Endodermal cell (in vitro differentiated cells): ENCODE results near the gene GRIN2C. TPM values are rescaled to one million over a fixed set of nuclear protein-coding genes. Genes with fewer than 3 reads are reported as not detected.

ENCODE experiments used
- DNase-seq: peaks from one replicate; pipeline ENCODE4 v3.0.0-alpha.2; 2017
- H3K27ac ChIP-seq: 2 replicates; pipeline ENCODE4 v1.5.1; 2013; ENCODE audit warnings: mild to moderate bottlenecking, low read depth, low read length, moderate library complexity
- H3K27me3 ChIP-seq: 2 replicates; pipeline ENCODE4 v1.6.1; 2013; ENCODE audit warnings: mild to moderate bottlenecking, low read length, moderate library complexity; ENCODE audit not compliant: insufficient read depth, control insufficient read depth, poor library complexity, severe bottlenecking
- H3K36me3 ChIP-seq: 2 replicates; pipeline ENCODE4 v1.7.0; 2013; ENCODE audit warnings: mild to moderate bottlenecking, low read length, moderate library complexity; ENCODE audit not compliant: control insufficient read depth, insufficient read depth
- H3K4me1 ChIP-seq: one replicate; pipeline ENCODE4 v1.7.0; 2013; ENCODE audit warnings: low read length; ENCODE audit not compliant: control insufficient read depth, insufficient read depth
- H3K4me3 ChIP-seq: 2 replicates; pipeline ENCODE4 v1.5.1; 2013; ENCODE audit warnings: mild to moderate bottlenecking, low read length, moderate library complexity
- H3K9ac ChIP-seq: 2 replicates; pipeline ENCODE4 v1.6.1; 2013; ENCODE audit warnings: mild to moderate bottlenecking, low read length, moderate library complexity; ENCODE audit not compliant: poor library complexity, severe bottlenecking; ENCODE audit errors: extremely low read depth
- H3K9me3 ChIP-seq: 2 replicates; pipeline ENCODE4 v1.6.1; 2013; ENCODE audit warnings: mild to moderate bottlenecking, low read length, moderate library complexity; ENCODE audit not compliant: control insufficient read depth
- H3K27ac Mint-ChIP-seq: 2 replicates; pipeline ENCODE4 v1.8.0; 2020; ENCODE audit warnings: mixed read lengths
- H3K27me3 Mint-ChIP-seq: 2 replicates; pipeline ENCODE4 v1.8.0; 2021; ENCODE audit warnings: mild to moderate bottlenecking, mixed read lengths; ENCODE audit not compliant: insufficient read depth
- H3K36me3 Mint-ChIP-seq: 2 replicates; pipeline ENCODE4 v1.8.0; 2020; ENCODE audit warnings: low read depth, mixed read lengths
- H3K4me1 Mint-ChIP-seq: 2 replicates; pipeline ENCODE4 v1.8.0; 2020; ENCODE audit warnings: mixed read lengths
- H3K4me3 Mint-ChIP-seq: 2 replicates; pipeline ENCODE4 v1.8.0; 2020; ENCODE audit warnings: mild to moderate bottlenecking, moderate library complexity, mixed read lengths
- H3K9me3 Mint-ChIP-seq: 2 replicates; pipeline ENCODE4 v1.8.0; 2020; ENCODE audit warnings: mild to moderate bottlenecking, mixed read lengths
- CTCF ChIP-seq: fragments of 200-600 bp; sonication (generic); conservative IDR thresholded peaks from 2 replicates; pipeline ENCODE4 v1.5.0; 2021; ENCODE audit warnings: antibody characterized with exemption, mild to moderate bottlenecking
- WGBS, 2 experiments: methylation state at CpG; one replicate each; pipeline versions ENCODE4 v1.1.5 to v1.1.7; 2013; ENCODE audit warnings: missing lambda C conversion rate in 2 of 2, mixed read lengths in 1 of 2; ENCODE audit not compliant: insufficient coverage in 1 of 2, insufficient read length in 1 of 2; 5-methylcytosine and 5-hydroxymethylcytosine counted together
- total RNA-seq, 2 donors: library from RNA; stranded (reverse); fragmentation: NEBNext Ultra II Directional in 1 of 2; extraction: Animal tissue kit (Norgen Biotek cat#: 25700) in 1 of 2; gene quantifications; 2 replicates in 1 of 2; 3 replicates in 1 of 2; pipeline ENCODE4 v1.2.1, GENCODE V29; 2021

GRIN2C gene
- total RNA-seq, 2 donors from 2014 or later, result 0.24 to 0.31 TPM

- peaks cover 47% of the 10 kb centered on the region for H3K36me3 Mint-ChIP-seq
- TF ChIP-seq CTCF, result no peak
- Histone ChIP-seq H3K36me3 (peaks cover 11% of the 10 kb centered on the region), H3K27ac (no peak overlapping the region), H3K4me1 (peaks cover 8% of the 10 kb centered on the region), H3K9ac (no peak overlapping the region), H3K27me3 (no peaks in the 10 kb centered on the region), H3K4me3 (no peak overlapping the region), H3K9me3 (no peaks in the 10 kb centered on the region)
- H3K27ac Mint-ChIP-seq, result no peak overlapping the region
- no peaks in the 10 kb centered on the region for H3K27me3 Mint-ChIP-seq
- H3K9me3 Mint-ChIP-seq, result no peaks in the 10 kb centered on the region
- peaks cover 8% of the 10 kb centered on the region for H3K4me1 Mint-ChIP-seq
- no peak for DNase-seq
- 95 to 98% methylated on average over 7 of the region's 7 CpGs for WGBS, 2 experiments
- no peak overlapping the region for H3K4me3 Mint-ChIP-seq
These were observed 44.6 kb downstream of the GRIN2C start for GRCh38 chr17:74815067-74815466.

- no peak overlapping the region for H3K4me3 ChIP-seq
- DNase-seq, result no peak
- H3K4me1 ChIP-seq, result peaks cover 8% of the 10 kb centered on the region
- peaks cover 42% of the 10 kb centered on the region for H3K36me3 Mint-ChIP-seq
- no peak overlapping the region for H3K27ac ChIP-seq
- H3K9ac ChIP-seq, result no peak overlapping the region
- H3K4me1 Mint-ChIP-seq, result peaks cover 8% of the 10 kb centered on the region
- no peak for TF ChIP-seq CTCF
- H3K9me3 ChIP-seq, result no peaks in the 10 kb centered on the region
- H3K4me3 Mint-ChIP-seq, result no peak overlapping the region
- no peaks in the 10 kb centered on the region for H3K9me3 Mint-ChIP-seq
- WGBS, 2 experiments, result 88 to 91% methylated on average over 4 to 5 of the region's 5 CpGs
- H3K27me3 ChIP-seq, result no peaks in the 10 kb centered on the region
- H3K27me3 Mint-ChIP-seq, result no peaks in the 10 kb centered on the region
- no peak overlapping the region for H3K27ac Mint-ChIP-seq
- H3K36me3 ChIP-seq, result peaks cover 11% of the 10 kb centered on the region
These were observed 45.2 kb downstream of the GRIN2C start for GRCh38 chr17:74814453-74814852.

- no peaks in the 10 kb centered on the region for H3K4me1 ChIP-seq
These were observed 47.3 kb downstream of the GRIN2C start for GRCh38 chr17:74812109-74813009.

More at GRCh38 chr17:74812109-74813009, 47.3 kb downstream of the GRIN2C start:
- Mint-ChIP-seq H3K4me3 (peak overlapping the region; percentile 41), H3K27me3 (no peaks in the 10 kb centered on the region), H3K36me3 (peaks cover 32% of the 10 kb centered on the region), H3K9me3 (no peaks in the 10 kb centered on the region), H3K4me1 (peaks cover 8% of the 10 kb centered on the region), H3K27ac (no peak overlapping the region)
- peaks cover 15% of the 10 kb centered on the region for H3K36me3 ChIP-seq
- DNase-seq, result no peak
- H3K27me3 ChIP-seq, result no peaks in the 10 kb centered on the region
- no peak overlapping the region for H3K9ac ChIP-seq
- no peaks in the 10 kb centered on the region for H3K9me3 ChIP-seq
- H3K4me3 ChIP-seq, result no peak overlapping the region
- WGBS, 2 experiments, result 59 to 71% methylated on average over 14 to 22 of the region's 23 CpGs
- H3K27ac ChIP-seq, result no peak overlapping the region
- TF ChIP-seq CTCF, result no peak
